MCF 10A (cell line): ENCODE data around the gene ASIC1. TPM values are rescaled to one million over a fixed set of nuclear protein-coding genes. Genes with fewer than 3 reads are reported as not detected.

Experiments
- BruUV-seq: library from RNA; stranded (reverse); fragments of 400-500 nt; replicated peaks from 2 replicates; lab custom pipeline; 2021; lab: Mats Ljungman, UMichigan
- CTCF ChIA-PET: fragments of 300-600 bp; sonication (Branson Sonifier 250); formaldehyde crosslinking; extraction: SDS; loops from one replicate; lab custom pipeline; 2021; ENCODE audit warnings: antibody characterized with exemption, inconsistent platforms; lab: Yijun Ruan, JAX
- POLR2A ChIA-PET: fragments of 300-600, 350-650 bp; sonication (Branson Sonifier 250); formaldehyde crosslinking; extraction: SDS; loops from one replicate; lab custom pipeline; 2020; ENCODE audit warnings: antibody characterized with exemption, inconsistent platforms; lab: Yijun Ruan, JAX
- DNase-seq: peaks from one replicate; pipeline ENCODE4 v3.0.0-alpha.2; 2018; ENCODE audit not compliant: unreplicated experiment
- H3K27ac Mint-ChIP-seq: one replicate; pipeline ENCODE4 v1.8.0; 2022; ENCODE audit warnings: mild to moderate bottlenecking, low read depth, mixed read lengths; ENCODE audit not compliant: unreplicated experiment
- H3K27me3 Mint-ChIP-seq: one replicate; pipeline ENCODE4 v1.8.0; 2022; ENCODE audit warnings: mixed read lengths; ENCODE audit not compliant: insufficient read depth, unreplicated experiment
- H3K36me3 Mint-ChIP-seq: one replicate; pipeline ENCODE4 v1.8.0; 2022; ENCODE audit warnings: mild to moderate bottlenecking, moderate library complexity, mixed read lengths; ENCODE audit not compliant: insufficient read depth, unreplicated experiment
- H3K4me1 Mint-ChIP-seq: one replicate; pipeline ENCODE4 v1.8.0; 2022; ENCODE audit warnings: mixed read lengths; ENCODE audit not compliant: insufficient read depth, unreplicated experiment
- H3K4me3 Mint-ChIP-seq: one replicate; pipeline ENCODE4 v1.8.0; 2022; ENCODE audit warnings: mild to moderate bottlenecking, moderate library complexity, mixed read lengths; ENCODE audit not compliant: unreplicated experiment
- H3K9me3 Mint-ChIP-seq: one replicate; pipeline ENCODE4 v1.8.0; 2022; ENCODE audit warnings: mixed read lengths; ENCODE audit not compliant: unreplicated experiment
- CTCF ChIP-seq: fragments of 200-600 bp; IDR thresholded peaks from one replicate; pipeline ENCODE4 v1.8.0; 2022; ENCODE audit warnings: antibody characterized with exemption, mild to moderate bottlenecking; ENCODE audit not compliant: unreplicated experiment
- intact Hi-C: fragments of 100-400 bp; cut with micrococcal nuclease; formaldehyde crosslinking; loops from 2 replicates; pipeline ENCODE4 v1.14.1; 2022
- total RNA-seq: library from RNA; stranded (reverse); gene quantifications from 2 replicates; pipeline ENCODE4 v1.2.3, GENCODE V29; 2022

ASIC1 gene
- total RNA-seq, 1 experiment from 2014 or later: 1.7 TPM

- BruUV-seq: no TSS peak
- H3K36me3 Mint-ChIP-seq: no peaks in the 10 kb centered on the region
- intact Hi-C loops: no loop called here
- no peak for TF ChIP-seq CTCF
- peaks cover 18% of the 10 kb centered on the region for H3K4me1 Mint-ChIP-seq
- peaks cover 49% of the 10 kb centered on the region for H3K27me3 Mint-ChIP-seq
- ChIA-PET POLR2A (no interaction called here), CTCF (interaction anchor here (0.6 to 4.4 kb wide), 4 partner anchors 10 to 86 kb away, joined by 3 to 90 read pairs (median 14); no protein-coding TSS in a partner anchor)
- H3K27ac Mint-ChIP-seq: peak overlapping the region; percentile 11
- no peak for DNase-seq
- H3K4me3 Mint-ChIP-seq: no peak overlapping the region
- no peaks in the 10 kb centered on the region for H3K9me3 Mint-ChIP-seq
Observed at GRCh38 chr12:50052964-50053363, 4.4 kb upstream of the ASIC1 start.

GRCh38 chr12:50053583-50053982 lies 3.8 kb upstream of the ASIC1 start:
- peaks cover 18% of the 10 kb centered on the region for H3K4me1 Mint-ChIP-seq
- DNase-seq: no peak
- ChIA-PET POLR2A (no interaction called here), CTCF (interaction anchor here (0.5 to 4.4 kb wide), 6 partner anchors 11 to 87 kb away, joined by 3 to 90 read pairs (median 14); no protein-coding TSS in a partner anchor)
- TF ChIP-seq CTCF: no peak
- H3K27ac Mint-ChIP-seq: no peak overlapping the region
- H3K36me3 Mint-ChIP-seq: no peaks in the 10 kb centered on the region
- H3K27me3 Mint-ChIP-seq: peaks cover 49% of the 10 kb centered on the region
- intact Hi-C loops: no loop called here
- H3K9me3 Mint-ChIP-seq: no peaks in the 10 kb centered on the region
- H3K4me3 Mint-ChIP-seq: no peak overlapping the region
- no TSS peak for BruUV-seq

- CTCF ChIA-PET: interaction anchor here (0.6 to 4.4 kb wide), 28 partner anchors 9 to 196 kb away, joined by 3 to 90 read pairs (median 4); partner anchors contain the start of gene RACGAP1
- H3K27ac Mint-ChIP-seq: peak overlapping the region; percentile 3
Observed at GRCh38 chr12:50055831-50056638, 1.4 kb upstream of the ASIC1 start.

More at GRCh38 chr12:50055831-50056638, 1.4 kb upstream of the ASIC1 start:
- Mint-ChIP-seq H3K4me3 (peak overlapping the region; percentile 90), H3K36me3 (no peaks in the 10 kb centered on the region), H3K27me3 (peaks cover 35% of the 10 kb centered on the region), H3K4me1 (peaks cover 18% of the 10 kb centered on the region), H3K9me3 (no peaks in the 10 kb centered on the region)
- POLR2A ChIA-PET: interaction anchor here (1.0 to 2.4 kb wide), 7 partner anchors 17 to 191 kb away, joined by 3 to 14 read pairs (median 5); no protein-coding TSS in a partner anchor
- peak; percentile 61 for DNase-seq
- TF ChIP-seq CTCF: peak; percentile 97
- BruUV-seq: no TSS peak
- intact Hi-C loops: loop anchor here (1.0 to 5.0 kb wide), 3 partner anchors 89 to 279 kb away; no protein-coding TSS in a partner anchor
